H1 (cell line): ENCODE measurements around the gene PALD1. TPM values are rescaled to one million over a fixed set of nuclear protein-coding genes. Genes with fewer than 3 reads are reported as not detected.
A peak's percentile ranks its signal among the peaks of the same experiment; 100 is the strongest.

ENCODE experiments used
- RAD21 ChIP-seq, 2 experiments: IDR thresholded peaks in 1 of 2; conservative IDR thresholded peaks in 1 of 2; 2 replicates each; pipeline ENCODE4 v1.6.1; 2011; ENCODE audit warnings: low read depth in 2 of 2, low read length in 2 of 2, improper control_type of control experiment in 1 of 2, inconsistent platforms in 1 of 2, mild to moderate bottlenecking in 1 of 2, moderate library complexity in 1 of 2
- SP1 ChIP-seq: IDR thresholded peaks from 2 replicates; pipeline ENCODE4 v1.6.1; 2011; ENCODE audit warnings: low read depth, low read length
- polyA plus RNA-seq, 7 experiments: library from polyadenylated mRNA; depleted of rRNA in 3 of 7; stranded (reverse) in 5 of 7; unstranded in 2 of 7; fragments of >200 nt in 5 of 7; fragments of 200-250 nt in 2 of 7; gene quantifications; 1 replicate in 5 of 7; 2 replicates in 1 of 7; 4 replicates in 1 of 7; pipeline versions ENCODE4 v1.2.1 to v1.2.3, GENCODE V29; 2011 to 2013; ENCODE audit warnings: missing spikeins in 2 of 7, mixed read lengths in 2 of 7
- total RNA-seq: library from RNA; stranded (reverse); fragmentation: NEBNext Ultra II Directional; extraction: Animal tissue kit (Norgen Biotek cat#: 25700); gene quantifications from 2 replicates; pipeline ENCODE4 v1.2.1, GENCODE V29; 2021

PALD1 gene
- total and polyA plus RNA-seq, 2 of the 8 experiments (the other 6 are each of a cell fraction or from before 2014, with no cell fraction given): 13.3 to 32.8 TPM

- TF ChIP-seq RAD21 (IDR thresholded peaks at IDR 0.05 in 1 of 2, conservative IDR thresholded peaks at IDR 0.05 in 1 of 2; ENCODE audit: low read depth in 2 of 2, low read length in 2 of 2) (0 out of 4 replicates have a peak, but pooled peaks have one; percentile 2 to 20), SP1 (no peak)
Observed at GRCh38 chr10:70478191-70479164, at the start of gene PALD1 (continued).
